Upper lobe of left lung (tissue), 6 donors: ENCODE measurements around the gene HAL. TPM values are rescaled to one million over a fixed set of nuclear protein-coding genes. Genes with fewer than 3 reads are reported as not detected.

Source experiments
- ATAC-seq, 2 donors: fragments of 200-7000 bp; cut with Tn5 transposase; one replicate each; pipeline ENCODE4 v1.9.1; 2022; ENCODE audit warnings: mild to moderate bottlenecking in 2 of 2, moderate library complexity in 2 of 2; ENCODE audit not compliant: low FRiP score in 2 of 2
- DNase-seq, 2 donors: peaks; one replicate each; pipeline ENCODE4 v3.0.0-alpha.2; 2019 to 2020
- H3K27ac ChIP-seq, 4 donors: fragments of 200-600 bp; sonication (generic); one replicate each; pipeline ENCODE4 v1.5.1; 2016 to 2019
- H3K27me3 ChIP-seq, 4 donors: fragments of 200-600 bp; sonication (generic); one replicate each; pipeline ENCODE4 v1.5.1; 2017 to 2019
- H3K36me3 ChIP-seq, 4 donors: fragments of 200-600 bp; sonication (generic); one replicate each; pipeline ENCODE4 v1.5.1; 2016 to 2019
- H3K4me1 ChIP-seq, 4 donors: fragments of 200-600 bp; sonication (generic); one replicate each; pipeline ENCODE4 v1.5.1; 2018 to 2019
- H3K4me3 ChIP-seq, 4 donors: fragments of 200-600 bp; sonication (generic); one replicate each; pipeline ENCODE4 v1.5.1; 2017 to 2019; ENCODE audit warnings: mild to moderate bottlenecking in 2 of 4, moderate library complexity in 1 of 4
- H3K9me3 ChIP-seq, 4 donors: fragments of 200-600 bp; sonication (generic); one replicate each; pipeline ENCODE4 v1.5.1; 2018 to 2019
- EP300 ChIP-seq, 4 donors: sonication (generic); formaldehyde crosslinking; IDR thresholded peaks; one replicate each; pipeline ENCODE4 v1.5.1; 2017; ENCODE audit warnings: antibody characterized with exemption in 4 of 4, control low read depth in 2 of 4
- POLR2A ChIP-seq, 4 donors: fragments of 450-650 bp; IDR thresholded peaks; one replicate each; pipeline ENCODE4 v1.5.1; 2016 to 2017; ENCODE audit warnings: antibody characterized with exemption in 4 of 4, mild to moderate bottlenecking in 2 of 4
- POLR2AphosphoS5 ChIP-seq, 2 donors: sonication (generic); formaldehyde crosslinking; IDR thresholded peaks; one replicate each; pipeline ENCODE4 v1.5.1; 2017; ENCODE audit warnings: antibody characterized with exemption in 2 of 2
- WGBS, 2 donors: methylation state at CpG; one replicate each; pipeline ENCODE4 v1.1.5; 2017 to 2018; 5-methylcytosine and 5-hydroxymethylcytosine counted together
- total RNA-seq, 6 donors: library from RNA; depleted of rRNA in 4 of 6; stranded (reverse); fragments of >200 nt in 4 of 6; gene quantifications; one replicate each; pipeline versions ENCODE4 v1.1.0 to v1.2.1, GENCODE V29; 2016 to 2021
- TF ChIP-seq, protein P1 (sequence below), 6 experiments: fragments of 450-650 bp in 4 of 6; fragments of 200-600 bp in 2 of 6; sonication (generic) in 2 of 6; IDR thresholded peaks; one replicate each; pipeline ENCODE4 v1.5.1; 2016 to 2019; ENCODE audit warnings: antibody characterized with exemption in 6 of 6
- donor health status: DM: no; HTN: no; CAD: no; lungs with moderate emphysema.
- donor health status: DM: no; HTN: yes; CAD: no; lungs with severe emphysema.

Gene HAL
- total RNA-seq, 6 donors from 2014 or later, result 3.0 to 11.5 (median 5.2) TPM

DNA sequence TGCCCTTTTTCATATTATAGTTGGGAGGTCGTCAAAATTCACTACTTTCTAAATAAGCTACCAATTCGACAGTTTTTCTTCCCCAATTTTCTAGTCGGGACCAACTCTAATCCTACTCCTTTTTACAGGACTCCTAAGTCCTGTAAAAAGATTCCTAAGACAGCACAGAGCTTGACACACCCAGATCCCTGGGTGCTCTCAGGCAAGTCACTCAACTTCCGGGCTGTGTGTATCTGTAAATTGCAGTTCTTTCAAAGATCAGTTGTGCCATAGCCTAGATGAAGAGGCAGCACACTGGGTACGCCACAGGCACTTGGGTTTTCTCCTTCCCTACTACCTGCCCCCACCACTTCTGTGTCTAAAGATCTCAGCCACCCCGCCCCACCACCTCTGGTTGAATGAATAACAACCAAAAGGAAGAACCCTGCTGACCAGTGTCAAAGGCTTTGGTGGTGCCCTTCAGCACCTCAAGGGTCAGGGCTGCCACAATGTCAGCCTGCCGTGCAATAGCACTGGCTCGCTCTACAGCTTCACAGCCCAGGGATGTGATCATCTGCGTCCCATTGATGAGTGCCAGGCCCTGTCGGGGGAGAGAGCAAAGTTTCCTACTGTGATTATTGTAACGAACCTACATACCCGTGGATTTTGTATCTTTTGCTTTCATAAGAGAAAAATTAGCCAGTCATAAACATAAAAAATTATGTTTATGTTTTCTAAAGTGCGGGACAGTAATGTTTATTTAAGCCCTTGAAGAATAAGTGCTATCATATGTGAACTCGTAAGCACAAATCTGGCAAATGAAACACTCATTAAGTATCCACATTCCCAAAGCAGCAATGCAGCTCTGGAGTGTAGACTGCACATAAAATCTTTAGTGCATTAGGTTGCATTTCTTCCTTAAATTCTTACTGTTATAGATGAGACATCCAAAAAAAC is 9.2 kb downstream of the HAL start:
- Histone ChIP-seq H3K36me3 (no peaks in the 10 kb centered on the region), H3K27me3 (no peaks in the 10 kb centered on the region), H3K9me3 (no peaks in the 10 kb centered on the region), H3K4me1 (no peaks in the 10 kb centered on the region), H3K27ac (no peak overlapping the region), H3K4me3 (no peak overlapping the region)
- DNase-seq, result no peak
- ATAC-seq, result no peak
- WGBS, 2 donors, result 81 to 82% methylated on average over 14 of the region's 14 CpGs
- TF ChIP-seq, protein P1, sequence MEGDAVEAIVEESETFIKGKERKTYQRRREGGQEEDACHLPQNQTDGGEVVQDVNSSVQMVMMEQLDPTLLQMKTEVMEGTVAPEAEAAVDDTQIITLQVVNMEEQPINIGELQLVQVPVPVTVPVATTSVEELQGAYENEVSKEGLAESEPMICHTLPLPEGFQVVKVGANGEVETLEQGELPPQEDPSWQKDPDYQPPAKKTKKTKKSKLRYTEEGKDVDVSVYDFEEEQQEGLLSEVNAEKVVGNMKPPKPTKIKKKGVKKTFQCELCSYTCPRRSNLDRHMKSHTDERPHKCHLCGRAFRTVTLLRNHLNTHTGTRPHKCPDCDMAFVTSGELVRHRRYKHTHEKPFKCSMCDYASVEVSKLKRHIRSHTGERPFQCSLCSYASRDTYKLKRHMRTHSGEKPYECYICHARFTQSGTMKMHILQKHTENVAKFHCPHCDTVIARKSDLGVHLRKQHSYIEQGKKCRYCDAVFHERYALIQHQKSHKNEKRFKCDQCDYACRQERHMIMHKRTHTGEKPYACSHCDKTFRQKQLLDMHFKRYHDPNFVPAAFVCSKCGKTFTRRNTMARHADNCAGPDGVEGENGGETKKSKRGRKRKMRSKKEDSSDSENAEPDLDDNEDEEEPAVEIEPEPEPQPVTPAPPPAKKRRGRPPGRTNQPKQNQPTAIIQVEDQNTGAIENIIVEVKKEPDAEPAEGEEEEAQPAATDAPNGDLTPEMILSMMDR (IDR thresholded peaks at IDR 0.05), result no peak
- no peak for TF ChIP-seq POLR2AphosphoS5 (IDR thresholded peaks at IDR 0.05)
- TF ChIP-seq EP300 (IDR thresholded peaks at IDR 0.05), result no peak
- no peak for TF ChIP-seq POLR2A (IDR thresholded peaks at IDR 0.05)

GRCh38 chr12:95984682-95985081 is 11.5 kb downstream of the HAL start:
- WGBS, 2 donors, result 82 to 91% methylated on average over 1 of the region's 1 CpG
- TF ChIP-seq POLR2A (IDR thresholded peaks at IDR 0.05), result no peak
- TF ChIP-seq, protein P1 (IDR thresholded peaks at IDR 0.05), result no peak
- TF ChIP-seq POLR2AphosphoS5 (IDR thresholded peaks at IDR 0.05), result no peak
- no peak for TF ChIP-seq EP300 (IDR thresholded peaks at IDR 0.05)
- ATAC-seq (no peak), DNase-seq (no peak)
- H3K4me1 ChIP-seq, result no peaks in the 10 kb centered on the region
- no peak overlapping the region for H3K27ac ChIP-seq
- H3K36me3 ChIP-seq, result peaks cover 0 to 3% (median 0%) of the 10 kb centered on the region in 4 donors
- no peak overlapping the region for H3K4me3 ChIP-seq
- no peaks in the 10 kb centered on the region for H3K9me3 ChIP-seq
- no peaks in the 10 kb centered on the region for H3K27me3 ChIP-seq

- ATAC-seq (no peak), DNase-seq (no peak)
- TF ChIP-seq POLR2AphosphoS5 (IDR thresholded peaks at IDR 0.05), result no peak
- TF ChIP-seq, protein P1 (IDR thresholded peaks at IDR 0.05), result no peak
- no peak for TF ChIP-seq POLR2A (IDR thresholded peaks at IDR 0.05)
- no peak for TF ChIP-seq EP300 (IDR thresholded peaks at IDR 0.05)
- Histone ChIP-seq H3K4me1 (no peaks in the 10 kb centered on the region), H3K36me3 (peaks cover 0 to 3% (median 0%) of the 10 kb centered on the region in 4 donors), H3K4me3 (no peak overlapping the region), H3K9me3 (no peaks in the 10 kb centered on the region), H3K27ac (no peak overlapping the region), H3K27me3 (no peaks in the 10 kb centered on the region)
- WGBS, 2 donors, result 82 to 89% methylated on average over 1 of the region's 1 CpG
Observed at GRCh38 chr12:95982602-95983001, 13.5 kb downstream of the HAL start.

- Histone ChIP-seq H3K4me3 (no peak overlapping the region), H3K9me3 (no peaks in the 10 kb centered on the region), H3K4me1 (no peaks in the 10 kb centered on the region), H3K27ac (no peak overlapping the region), H3K27me3 (no peaks in the 10 kb centered on the region), H3K36me3 (peaks cover 0 to 3% (median 0%) of the 10 kb centered on the region in 4 donors)
- ATAC-seq, result no peak
- TF ChIP-seq, protein P1 (IDR thresholded peaks at IDR 0.05), result no peak
- no peak for TF ChIP-seq POLR2AphosphoS5 (IDR thresholded peaks at IDR 0.05)
- no peak for TF ChIP-seq EP300 (IDR thresholded peaks at IDR 0.05)
- no peak for TF ChIP-seq POLR2A (IDR thresholded peaks at IDR 0.05)
- no peak for DNase-seq
- WGBS, 2 donors, result 90 to 95% methylated on average over 5 of the region's 5 CpGs
Observed at GRCh38 chr12:95980437-95980836, 15.7 kb downstream of the HAL start.
